BE2C (cell line): Measurements from ENCODE around the gene USP25.

ENCODE experiments used
- DNase-seq: peaks from one replicate; pipeline ENCODE4 v3.0.0-alpha.2; 2020
- H3K27me3 ChIP-seq: fragments of 250-450 bp; sonication (Bioruptor Pico); 2 replicates; pipeline ENCODE4 v1.5.1; 2020; ENCODE audit warnings: mild to moderate bottlenecking
- H3K36me3 ChIP-seq: fragments of 250-450 bp; sonication (Bioruptor Pico); 2 replicates; pipeline ENCODE4 v1.5.1; 2020; ENCODE audit warnings: mild to moderate bottlenecking
- H3K4me1 ChIP-seq: fragments of 250-450 bp; sonication (Bioruptor Pico); 2 replicates; pipeline ENCODE4 v1.5.1; 2020
- H3K4me3 ChIP-seq: 2 replicates; pipeline ENCODE4 v1.5.1; 2011; ENCODE audit warnings: low read depth, low read length
- H3K9me3 ChIP-seq: fragments of 250-450 bp; sonication (Bioruptor Pico); 2 replicates; pipeline ENCODE4 v1.5.1; 2020
- TF ChIP-seq, protein P1 (sequence below): IDR thresholded peaks from 2 replicates; pipeline ENCODE4 v1.5.1; 2012; ENCODE audit warnings: mild to moderate bottlenecking, low read depth, low read length

USP25 gene

DNA sequence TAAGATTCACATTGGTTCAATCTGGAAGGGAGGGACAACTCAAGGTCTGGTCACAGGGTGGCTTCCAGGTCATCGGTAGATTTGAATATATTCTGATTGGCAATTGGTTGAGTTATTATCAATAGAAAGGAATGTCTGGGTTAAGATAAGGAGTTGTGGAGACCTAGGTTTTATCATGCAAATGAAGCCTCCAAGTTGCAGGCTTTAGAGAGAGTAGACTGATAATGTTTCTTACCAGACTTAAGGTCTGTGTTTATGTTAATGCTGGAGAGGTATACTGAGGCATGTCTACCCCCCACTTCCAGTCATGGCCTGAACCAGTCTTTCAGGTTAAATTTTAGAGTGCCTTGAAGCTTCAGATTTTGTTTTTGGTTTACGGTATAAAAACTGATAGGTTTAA, 29.7 kb downstream of the USP25 start:
- no peaks in the 10 kb centered on the region; the same call in 1 of the 2 replicates for H3K36me3 ChIP-seq
- H3K4me1 ChIP-seq, result no peaks in the 10 kb centered on the region
- no peaks in the 10 kb centered on the region for H3K27me3 ChIP-seq
- no peak for DNase-seq
- TF ChIP-seq, protein P1, sequence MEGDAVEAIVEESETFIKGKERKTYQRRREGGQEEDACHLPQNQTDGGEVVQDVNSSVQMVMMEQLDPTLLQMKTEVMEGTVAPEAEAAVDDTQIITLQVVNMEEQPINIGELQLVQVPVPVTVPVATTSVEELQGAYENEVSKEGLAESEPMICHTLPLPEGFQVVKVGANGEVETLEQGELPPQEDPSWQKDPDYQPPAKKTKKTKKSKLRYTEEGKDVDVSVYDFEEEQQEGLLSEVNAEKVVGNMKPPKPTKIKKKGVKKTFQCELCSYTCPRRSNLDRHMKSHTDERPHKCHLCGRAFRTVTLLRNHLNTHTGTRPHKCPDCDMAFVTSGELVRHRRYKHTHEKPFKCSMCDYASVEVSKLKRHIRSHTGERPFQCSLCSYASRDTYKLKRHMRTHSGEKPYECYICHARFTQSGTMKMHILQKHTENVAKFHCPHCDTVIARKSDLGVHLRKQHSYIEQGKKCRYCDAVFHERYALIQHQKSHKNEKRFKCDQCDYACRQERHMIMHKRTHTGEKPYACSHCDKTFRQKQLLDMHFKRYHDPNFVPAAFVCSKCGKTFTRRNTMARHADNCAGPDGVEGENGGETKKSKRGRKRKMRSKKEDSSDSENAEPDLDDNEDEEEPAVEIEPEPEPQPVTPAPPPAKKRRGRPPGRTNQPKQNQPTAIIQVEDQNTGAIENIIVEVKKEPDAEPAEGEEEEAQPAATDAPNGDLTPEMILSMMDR, result no peak
- H3K9me3 ChIP-seq, result no peaks in the 10 kb centered on the region
- no peak overlapping the region for H3K4me3 ChIP-seq

DNA sequence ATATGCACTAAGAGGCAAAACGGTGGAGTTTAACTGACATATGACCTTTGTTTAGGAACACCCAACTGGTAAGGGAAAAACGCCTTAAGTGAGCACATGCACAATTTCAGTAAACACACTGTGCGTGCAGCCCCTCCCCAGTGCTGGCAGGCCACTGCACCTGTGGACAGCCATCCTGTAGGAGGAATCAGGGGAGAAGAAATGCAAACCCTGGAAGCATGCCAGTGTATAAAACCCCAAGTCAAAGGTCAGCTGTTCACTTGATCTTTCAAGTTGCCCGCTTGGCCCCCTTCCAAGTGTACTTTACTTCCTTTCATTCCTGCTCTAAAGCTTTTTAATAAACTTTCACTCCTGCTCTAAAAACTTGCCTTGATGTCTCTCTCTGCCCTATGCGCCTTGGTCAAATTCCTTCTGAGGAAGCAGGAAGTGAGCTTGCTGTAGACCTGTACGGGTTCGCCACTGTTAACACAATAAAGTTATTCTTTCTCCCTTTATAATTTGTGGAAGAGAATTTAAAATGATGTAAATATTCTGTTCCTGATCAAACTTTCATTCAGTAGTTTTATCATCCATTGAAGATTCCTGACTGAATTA, 31.8 kb downstream of the USP25 start:
- TF ChIP-seq, protein P1, result no peak

DNA sequence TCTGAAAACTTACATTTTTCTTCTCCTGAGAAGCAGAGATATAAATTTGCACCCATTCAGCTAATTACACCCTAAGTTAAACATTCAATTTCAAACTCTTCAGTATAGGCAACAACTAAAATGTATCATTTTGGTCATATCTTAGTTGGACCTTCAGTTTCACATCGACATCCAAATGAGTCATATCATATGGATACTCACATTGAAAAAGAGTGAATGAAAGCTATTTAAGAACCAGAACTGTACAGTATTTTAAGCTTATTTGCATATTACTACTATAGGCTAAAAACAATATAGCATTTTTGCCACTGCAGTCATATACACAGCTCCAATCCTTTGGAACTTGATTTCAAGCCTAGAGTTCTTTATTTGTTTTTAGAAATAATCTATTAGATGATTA, 33.6 kb downstream of the USP25 start:
- Histone ChIP-seq H3K4me3 (no peak overlapping the region), H3K36me3 (no peaks in the 10 kb centered on the region; the same call in 1 of the 2 replicates), H3K27me3 (no peaks in the 10 kb centered on the region), H3K9me3 (no peaks in the 10 kb centered on the region), H3K4me1 (no peaks in the 10 kb centered on the region)
- no peak for DNase-seq
- TF ChIP-seq, protein P1, result no peak

More for the DNA sequence above, 31.8 kb downstream of the USP25 start:
- no peak for DNase-seq
- H3K4me1 ChIP-seq, result no peaks in the 10 kb centered on the region
- H3K4me3 ChIP-seq, result no peak overlapping the region
- H3K36me3 ChIP-seq, result no peaks in the 10 kb centered on the region; the same call in 1 of the 2 replicates
- no peaks in the 10 kb centered on the region for H3K9me3 ChIP-seq
- no peaks in the 10 kb centered on the region for H3K27me3 ChIP-seq

DNA sequence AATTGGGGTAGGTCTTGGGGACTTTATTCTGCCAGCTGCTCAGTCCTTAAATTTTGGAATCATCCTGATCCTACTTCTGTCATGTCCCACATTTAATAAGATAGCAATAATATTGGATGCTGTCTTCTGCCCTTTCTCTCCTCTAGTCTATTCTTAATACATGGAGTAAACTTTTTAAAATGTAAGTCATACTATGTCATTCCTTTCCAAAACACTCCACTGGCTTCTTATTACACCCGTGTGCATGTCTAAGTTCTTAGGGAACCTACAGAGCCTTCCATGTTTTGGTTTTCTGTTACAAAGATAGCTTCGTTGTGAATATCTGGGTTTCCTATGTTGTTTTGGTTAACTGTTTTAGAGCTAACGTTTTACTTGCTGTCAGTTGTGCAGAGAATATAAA, 35.1 kb downstream of the USP25 start:
- DNase-seq, result no peak

DNA sequence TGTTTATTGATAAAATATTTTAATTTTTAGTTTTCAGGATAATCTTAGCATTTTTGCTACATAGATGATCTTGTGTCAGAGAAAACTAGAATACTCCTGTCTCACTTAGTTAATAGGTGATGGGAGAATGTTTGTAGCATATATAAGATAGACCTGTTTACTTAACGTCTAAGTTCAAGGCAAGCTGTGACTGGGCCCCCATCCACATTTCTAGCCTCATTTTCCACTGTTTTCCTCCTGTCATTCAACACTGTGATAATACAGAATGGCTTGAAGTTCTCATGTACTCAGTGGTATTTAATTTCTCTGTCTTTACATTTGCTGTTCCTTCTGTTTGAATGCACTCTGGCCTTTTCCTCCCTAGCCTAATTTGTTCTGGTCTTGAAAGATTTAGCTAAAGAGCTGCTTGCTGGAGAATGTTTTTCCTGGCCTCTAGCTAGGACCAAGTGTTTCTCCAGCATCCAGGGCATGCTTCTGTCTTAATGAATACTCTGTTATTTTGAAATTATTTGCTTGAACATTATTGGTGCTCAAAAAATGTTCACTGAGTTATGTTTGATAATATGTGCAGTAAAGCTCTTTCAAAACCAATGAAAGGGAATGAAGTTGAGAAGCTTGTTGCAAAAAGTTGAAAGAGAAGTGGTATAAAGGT, 37.3 kb downstream of the USP25 start:
- Histone ChIP-seq H3K9me3 (no peaks in the 10 kb centered on the region), H3K4me3 (no peak overlapping the region), H3K4me1 (no peaks in the 10 kb centered on the region), H3K36me3 (no peaks in the 10 kb centered on the region; the same call in 1 of the 2 replicates), H3K27me3 (no peaks in the 10 kb centered on the region)
- no peak for DNase-seq
- TF ChIP-seq, protein P1, result no peak

More for the DNA sequence above, 35.1 kb downstream of the USP25 start:
- TF ChIP-seq, protein P1, result no peak
- Histone ChIP-seq H3K9me3 (no peaks in the 10 kb centered on the region), H3K27me3 (no peaks in the 10 kb centered on the region), H3K4me1 (no peaks in the 10 kb centered on the region), H3K36me3 (no peaks in the 10 kb centered on the region; the same call in 1 of the 2 replicates), H3K4me3 (no peak overlapping the region)

DNA sequence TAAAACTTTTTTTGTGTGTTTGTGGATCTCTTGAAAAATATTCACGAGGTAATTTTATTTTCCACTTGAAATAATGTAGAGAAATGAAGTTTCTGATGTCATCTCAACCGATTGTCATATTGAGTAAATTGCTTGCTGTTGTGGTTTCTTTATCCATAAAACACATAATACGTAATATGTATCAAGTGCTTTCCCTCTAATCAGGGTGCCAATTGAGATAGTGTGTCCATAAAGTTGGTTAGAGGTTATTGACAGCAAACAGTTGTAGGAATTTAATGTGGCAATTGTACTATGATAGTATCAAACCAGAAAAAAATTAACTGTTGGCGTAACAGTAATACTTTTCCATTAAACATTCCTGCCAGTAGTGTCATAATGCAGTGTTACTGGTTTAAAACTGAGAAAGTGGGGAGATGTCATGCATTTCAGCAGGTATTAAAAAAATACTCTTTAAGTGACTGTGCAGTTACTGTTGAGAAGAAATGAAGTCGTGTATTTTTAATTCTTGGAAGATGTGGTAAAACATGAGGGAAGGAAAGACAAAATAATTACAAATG, 38.3 kb downstream of the USP25 start:
- H3K9me3 ChIP-seq, result no peaks in the 10 kb centered on the region
- TF ChIP-seq, protein P1, result no peak
- H3K4me1 ChIP-seq, result no peaks in the 10 kb centered on the region
- H3K4me3 ChIP-seq, result no peak overlapping the region
- H3K36me3 ChIP-seq, result no peaks in the 10 kb centered on the region; the same call in 1 of the 2 replicates
- no peak for DNase-seq
- no peaks in the 10 kb centered on the region for H3K27me3 ChIP-seq
